ENCODE measurements around the gene PSMB7. TPM values are rescaled to one million over a fixed set of nuclear protein-coding genes. Genes with fewer than 3 reads are reported as not detected.

Gene PSMB7
- total RNA-seq, 1 donor from 2014 or later: 73.5 TPM

- Histone ChIP-seq H3K27ac (no peak overlapping the region), H3K4me3 (no peak overlapping the region), H3K4me1 (no peaks in the 10 kb centered on the region), H3K27me3 (no peaks in the 10 kb centered on the region), H3K36me3 (peaks cover 59% of the 10 kb centered on the region), H3K9me3 (no peaks in the 10 kb centered on the region)
- TF ChIP-seq, protein P1, sequence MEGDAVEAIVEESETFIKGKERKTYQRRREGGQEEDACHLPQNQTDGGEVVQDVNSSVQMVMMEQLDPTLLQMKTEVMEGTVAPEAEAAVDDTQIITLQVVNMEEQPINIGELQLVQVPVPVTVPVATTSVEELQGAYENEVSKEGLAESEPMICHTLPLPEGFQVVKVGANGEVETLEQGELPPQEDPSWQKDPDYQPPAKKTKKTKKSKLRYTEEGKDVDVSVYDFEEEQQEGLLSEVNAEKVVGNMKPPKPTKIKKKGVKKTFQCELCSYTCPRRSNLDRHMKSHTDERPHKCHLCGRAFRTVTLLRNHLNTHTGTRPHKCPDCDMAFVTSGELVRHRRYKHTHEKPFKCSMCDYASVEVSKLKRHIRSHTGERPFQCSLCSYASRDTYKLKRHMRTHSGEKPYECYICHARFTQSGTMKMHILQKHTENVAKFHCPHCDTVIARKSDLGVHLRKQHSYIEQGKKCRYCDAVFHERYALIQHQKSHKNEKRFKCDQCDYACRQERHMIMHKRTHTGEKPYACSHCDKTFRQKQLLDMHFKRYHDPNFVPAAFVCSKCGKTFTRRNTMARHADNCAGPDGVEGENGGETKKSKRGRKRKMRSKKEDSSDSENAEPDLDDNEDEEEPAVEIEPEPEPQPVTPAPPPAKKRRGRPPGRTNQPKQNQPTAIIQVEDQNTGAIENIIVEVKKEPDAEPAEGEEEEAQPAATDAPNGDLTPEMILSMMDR (IDR thresholded peaks at IDR 0.05): no peak
- DNase-seq (no peak), ATAC-seq (no peak)
- intact Hi-C loops (cut with DNase I): no loop called here
Observed at GRCh38 chr9:124356745-124357390, 58.4 kb downstream of the PSMB7 start.

- H3K27ac ChIP-seq: no peak overlapping the region
- intact Hi-C loops (cut with DNase I): no loop called here
- H3K9me3 ChIP-seq: no peaks in the 10 kb centered on the region
- no peak for DNase-seq
- H3K4me1 ChIP-seq: no peaks in the 10 kb centered on the region
- no peaks in the 10 kb centered on the region for H3K27me3 ChIP-seq
- ATAC-seq: no peak
- TF ChIP-seq, protein P1 (IDR thresholded peaks at IDR 0.05): no peak
- peaks cover 67% of the 10 kb centered on the region for H3K36me3 ChIP-seq
- H3K4me3 ChIP-seq: no peak overlapping the region
Observed at GRCh38 chr9:124355941-124356744, 59.1 kb downstream of the PSMB7 start.

GRCh38 chr9:124355039-124355940 lies 60.0 kb downstream of the PSMB7 start:
- peaks cover 75% of the 10 kb centered on the region for H3K36me3 ChIP-seq
- no peaks in the 10 kb centered on the region for H3K4me1 ChIP-seq
- ATAC-seq (no peak), DNase-seq (no peak)
- no peak overlapping the region for H3K27ac ChIP-seq
- TF ChIP-seq, protein P1 (IDR thresholded peaks at IDR 0.05): no peak
- no peaks in the 10 kb centered on the region for H3K27me3 ChIP-seq
- no peak overlapping the region for H3K4me3 ChIP-seq
- intact Hi-C loops (cut with DNase I): no loop called here
- no peaks in the 10 kb centered on the region for H3K9me3 ChIP-seq

DNA sequence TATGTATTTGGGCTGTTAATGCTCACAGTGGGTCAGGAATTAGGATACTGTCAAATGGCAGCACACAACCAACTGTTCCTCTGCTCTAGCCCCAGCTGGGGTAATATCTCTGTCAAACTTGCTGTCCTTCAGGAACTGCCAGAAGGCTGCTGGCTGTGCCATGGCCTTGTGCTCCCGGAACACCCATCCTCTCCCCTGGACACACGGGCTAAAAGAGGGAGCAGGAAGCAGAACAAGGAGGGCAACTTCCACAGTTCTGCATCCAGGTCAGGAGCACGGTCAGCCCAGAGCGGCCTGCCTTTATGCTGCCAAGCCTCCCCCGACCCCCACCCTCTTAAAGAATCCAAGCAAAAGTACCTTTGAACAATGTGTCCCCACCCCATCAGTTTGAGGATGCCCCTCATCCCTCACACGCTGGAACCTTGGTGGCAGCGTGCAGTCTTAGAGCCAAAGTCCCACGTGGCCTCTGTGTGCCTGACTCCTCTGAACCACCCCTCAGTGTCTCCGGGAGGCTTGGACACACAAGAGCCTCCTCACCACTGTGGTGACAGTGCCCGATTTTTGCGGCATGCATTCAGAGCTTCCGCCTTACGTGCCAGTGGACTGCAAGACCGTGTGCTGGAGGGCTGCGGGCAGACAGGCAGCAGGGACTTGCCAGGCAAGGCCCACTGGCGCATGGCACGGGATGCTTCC lies 60.8 kb downstream of the PSMB7 start:
- H3K36me3 ChIP-seq: peaks cover 79% of the 10 kb centered on the region
- DNase-seq: no peak

More for the DNA sequence above, 60.8 kb downstream of the PSMB7 start:
- TF ChIP-seq, protein P1 (IDR thresholded peaks at IDR 0.05): no peak
- Histone ChIP-seq H3K4me1 (no peaks in the 10 kb centered on the region), H3K4me3 (no peak overlapping the region), H3K9me3 (no peaks in the 10 kb centered on the region), H3K27ac (no peak overlapping the region), H3K27me3 (no peaks in the 10 kb centered on the region)
- intact Hi-C loops (cut with DNase I): no loop called here
- ATAC-seq: no peak
